Kidney epithelial cell (primary cell): ENCODE results near the gene COMMD1. TPM values are rescaled to one million over a fixed set of nuclear protein-coding genes. Genes with fewer than 3 reads are reported as not detected.
"Not testable (repeated sequence)": the region's sequence is repeated elsewhere in the genome, so short reads cannot be mapped to it uniquely, and the experiment has no call there.

ENCODE experiments used
- DNase-seq: peaks from one replicate; pipeline ENCODE4 v3.0.0-alpha.2; 2010; ENCODE audit warnings: low read depth
- H3K27me3 ChIP-seq: 2 replicates; pipeline ENCODE4 v1.6.0; 2011; ENCODE audit warnings: low read length; ENCODE audit not compliant: control insufficient read depth, insufficient read depth
- H3K36me3 ChIP-seq: 2 replicates; pipeline ENCODE4 v1.5.1; 2011; ENCODE audit warnings: low read length; ENCODE audit not compliant: control insufficient read depth, insufficient read depth
- H3K4me3 ChIP-seq: 2 replicates; pipeline ENCODE4 v1.5.1; 2011; ENCODE audit warnings: low read depth, mild to moderate bottlenecking, control low read depth, low read length
- total RNA-seq: library from RNA; depleted of rRNA; stranded (reverse); fragments of >200 nt; gene quantifications from 2 replicates; pipeline ENCODE4 v1.2.3, GENCODE V29; 2015
- TF ChIP-seq, protein P1 (sequence below): IDR thresholded peaks from 2 replicates; pipeline ENCODE4 v1.5.1; 2011; ENCODE audit warnings: mild to moderate bottlenecking, moderate library complexity, low read length, control low read depth, inconsistent platforms; ENCODE audit not compliant: insufficient read depth, poor library complexity, severe bottlenecking

COMMD1 gene
- total RNA-seq, 1 donor from 2014 or later = 44.1 TPM

DNA sequence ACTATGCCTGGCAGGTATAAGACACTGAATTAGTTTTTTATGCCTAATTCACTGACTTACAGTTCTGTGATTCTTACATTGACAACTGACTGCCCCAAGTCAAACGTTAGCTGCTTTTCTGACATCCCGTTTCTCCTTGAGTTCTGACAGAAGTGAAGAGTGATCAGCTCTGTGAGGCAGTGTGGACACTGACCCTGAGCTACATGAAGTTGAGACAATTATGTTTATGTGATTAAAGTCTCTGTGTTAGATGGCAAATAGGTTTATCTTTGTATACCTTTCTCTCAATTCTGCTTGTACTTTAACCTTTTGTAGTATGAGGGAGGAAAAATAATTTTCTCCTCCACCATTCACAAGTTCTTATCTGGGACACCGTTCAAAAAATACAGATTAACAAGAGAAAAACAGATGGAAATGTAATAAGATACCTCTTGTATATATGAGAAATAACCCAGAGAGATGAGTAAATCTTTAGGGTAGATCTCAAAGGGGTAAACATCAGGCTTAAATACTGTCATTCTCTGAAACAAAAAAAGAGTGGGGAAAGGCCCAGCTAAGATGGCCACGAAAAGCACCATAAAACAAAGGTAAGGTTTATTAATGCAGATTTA is 205.0 kb downstream of the COMMD1 start:
- H3K4me3 ChIP-seq = no peak overlapping the region
- H3K27me3 ChIP-seq = no peaks in the 10 kb centered on the region
- H3K36me3 ChIP-seq = no peaks in the 10 kb centered on the region
- no peak for DNase-seq
- TF ChIP-seq, protein P1, sequence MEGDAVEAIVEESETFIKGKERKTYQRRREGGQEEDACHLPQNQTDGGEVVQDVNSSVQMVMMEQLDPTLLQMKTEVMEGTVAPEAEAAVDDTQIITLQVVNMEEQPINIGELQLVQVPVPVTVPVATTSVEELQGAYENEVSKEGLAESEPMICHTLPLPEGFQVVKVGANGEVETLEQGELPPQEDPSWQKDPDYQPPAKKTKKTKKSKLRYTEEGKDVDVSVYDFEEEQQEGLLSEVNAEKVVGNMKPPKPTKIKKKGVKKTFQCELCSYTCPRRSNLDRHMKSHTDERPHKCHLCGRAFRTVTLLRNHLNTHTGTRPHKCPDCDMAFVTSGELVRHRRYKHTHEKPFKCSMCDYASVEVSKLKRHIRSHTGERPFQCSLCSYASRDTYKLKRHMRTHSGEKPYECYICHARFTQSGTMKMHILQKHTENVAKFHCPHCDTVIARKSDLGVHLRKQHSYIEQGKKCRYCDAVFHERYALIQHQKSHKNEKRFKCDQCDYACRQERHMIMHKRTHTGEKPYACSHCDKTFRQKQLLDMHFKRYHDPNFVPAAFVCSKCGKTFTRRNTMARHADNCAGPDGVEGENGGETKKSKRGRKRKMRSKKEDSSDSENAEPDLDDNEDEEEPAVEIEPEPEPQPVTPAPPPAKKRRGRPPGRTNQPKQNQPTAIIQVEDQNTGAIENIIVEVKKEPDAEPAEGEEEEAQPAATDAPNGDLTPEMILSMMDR = no peak

DNA sequence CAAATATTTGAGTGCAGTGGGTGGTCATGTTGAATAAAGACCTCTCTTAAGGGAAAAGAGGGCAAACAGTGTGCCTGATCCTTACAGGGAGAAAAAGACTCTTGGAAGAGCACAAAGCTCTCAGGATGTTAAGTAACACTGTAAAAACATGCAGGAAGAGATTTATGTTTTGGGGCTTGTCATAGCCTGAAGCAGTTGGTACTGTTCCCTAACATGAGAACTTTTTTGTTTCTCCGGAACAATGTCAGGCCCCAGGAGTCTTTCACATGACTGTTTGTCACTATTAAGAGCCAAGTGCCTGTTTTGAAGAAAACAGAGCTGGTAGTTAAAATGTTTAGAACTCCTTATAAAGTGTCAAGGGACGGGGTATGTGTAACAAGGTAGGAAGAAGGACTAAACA is 206.7 kb downstream of the COMMD1 start:
- Histone ChIP-seq H3K4me3 (no peak overlapping the region), H3K36me3 (no peaks in the 10 kb centered on the region), H3K27me3 (no peaks in the 10 kb centered on the region)
- no peak for DNase-seq
- TF ChIP-seq, protein P1 = no peak

DNA sequence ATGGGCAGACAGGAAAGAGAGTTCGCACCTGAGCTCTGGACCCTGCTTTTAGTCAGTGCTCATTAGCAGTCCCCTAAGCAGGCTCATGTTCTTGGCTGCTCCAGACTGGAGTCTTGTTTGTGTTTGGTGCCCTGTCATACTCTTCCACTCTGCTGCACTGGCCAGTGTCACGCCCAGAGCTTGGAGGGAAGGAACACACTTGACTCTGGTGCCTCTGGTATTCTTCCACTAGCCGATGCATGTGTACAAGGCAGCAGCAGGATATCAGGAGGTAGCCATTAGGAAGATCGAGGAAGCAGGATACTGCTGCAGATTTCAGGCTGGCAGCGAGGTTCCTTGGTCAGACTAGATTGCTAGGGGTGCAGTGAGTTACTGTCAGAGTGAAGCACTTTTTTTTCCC is 209.1 kb downstream of the COMMD1 start:
- TF ChIP-seq, protein P1 = no peak
- DNase-seq = no peak
- no peaks in the 10 kb centered on the region for H3K36me3 ChIP-seq
- H3K27me3 ChIP-seq = no peaks in the 10 kb centered on the region
- H3K4me3 ChIP-seq = no peak overlapping the region

DNA sequence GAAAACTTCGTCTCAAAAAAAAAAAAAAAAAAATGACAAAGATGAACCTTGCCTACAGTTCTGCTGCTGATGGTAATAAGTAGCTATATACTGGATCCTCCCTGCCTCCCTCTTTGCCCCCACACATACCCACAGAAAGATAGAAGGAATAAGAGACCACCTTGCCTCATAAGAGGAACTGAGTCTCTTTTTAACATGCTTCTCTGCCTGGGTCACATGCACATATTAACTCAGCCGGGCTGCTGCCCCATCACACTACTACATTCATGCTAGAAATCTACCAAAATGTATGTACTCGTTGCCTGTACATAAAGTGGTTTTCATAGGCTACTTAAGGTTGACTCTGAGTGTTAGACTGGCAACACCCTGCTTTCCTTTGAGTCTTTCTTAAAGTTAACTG is 211.5 kb downstream of the COMMD1 start:
- no peak for DNase-seq
- Histone ChIP-seq H3K4me3 (no peak overlapping the region), H3K36me3 (no peaks in the 10 kb centered on the region), H3K27me3 (no peaks in the 10 kb centered on the region)
- TF ChIP-seq, protein P1 = no peak

DNA sequence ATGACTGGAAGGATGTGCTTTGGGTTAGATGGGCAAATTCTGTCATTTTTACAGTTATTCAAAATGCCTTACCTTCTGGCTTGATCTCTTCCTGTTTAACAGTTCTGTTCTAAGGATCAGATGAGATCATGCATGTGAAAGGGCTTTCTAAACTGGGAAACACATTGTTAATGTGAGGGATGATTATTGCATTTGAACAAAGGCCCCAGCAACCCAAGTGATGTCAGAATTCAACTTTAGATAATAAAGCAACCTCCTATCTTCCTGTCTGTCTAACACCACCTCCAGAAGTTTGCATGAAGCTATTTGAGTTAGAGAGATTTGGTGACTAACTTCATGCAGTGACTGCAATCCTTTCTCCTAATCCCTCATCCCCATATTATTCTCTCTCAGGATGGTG is 212.7 kb downstream of the COMMD1 start:
- Histone ChIP-seq H3K4me3 (no peak overlapping the region), H3K36me3 (no peaks in the 10 kb centered on the region), H3K27me3 (no peaks in the 10 kb centered on the region)
- TF ChIP-seq, protein P1 = no peak
- no peak for DNase-seq

DNA sequence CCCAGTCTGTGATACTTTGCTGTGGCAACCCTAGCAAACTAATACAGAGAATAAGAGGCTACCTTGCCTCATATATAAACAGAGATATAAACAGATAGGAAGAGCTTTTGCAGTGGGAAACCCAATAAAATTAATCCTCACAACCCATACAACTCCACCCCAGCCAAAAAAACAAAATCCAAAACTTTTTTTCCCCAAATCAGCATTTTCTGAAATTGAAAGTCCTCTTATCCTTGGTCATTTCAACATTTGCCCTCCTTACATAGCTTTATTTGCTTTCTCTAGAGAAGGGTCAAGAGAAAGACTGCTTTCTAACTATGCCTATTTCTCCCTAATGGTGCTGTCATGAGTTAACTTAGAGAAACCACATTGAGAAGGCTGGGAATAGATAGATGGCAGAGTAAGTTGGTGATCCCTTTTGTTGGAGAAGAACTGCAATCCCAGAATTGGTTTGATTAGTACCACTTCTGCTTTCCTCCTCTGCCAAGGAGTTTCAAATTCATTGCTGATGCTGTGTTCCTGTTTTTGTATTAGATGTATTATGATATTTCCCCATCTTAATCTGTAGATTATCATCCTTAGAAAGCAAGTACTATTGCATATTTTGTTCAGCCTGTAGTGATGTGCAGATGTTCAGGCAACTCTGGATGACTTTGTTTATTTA is 214.0 kb downstream of the COMMD1 start:
- Histone ChIP-seq H3K4me3 (no peak overlapping the region), H3K27me3 (no peaks in the 10 kb centered on the region), H3K36me3 (no peaks in the 10 kb centered on the region)
- DNase-seq = no peak
- TF ChIP-seq, protein P1 = no peak

DNA sequence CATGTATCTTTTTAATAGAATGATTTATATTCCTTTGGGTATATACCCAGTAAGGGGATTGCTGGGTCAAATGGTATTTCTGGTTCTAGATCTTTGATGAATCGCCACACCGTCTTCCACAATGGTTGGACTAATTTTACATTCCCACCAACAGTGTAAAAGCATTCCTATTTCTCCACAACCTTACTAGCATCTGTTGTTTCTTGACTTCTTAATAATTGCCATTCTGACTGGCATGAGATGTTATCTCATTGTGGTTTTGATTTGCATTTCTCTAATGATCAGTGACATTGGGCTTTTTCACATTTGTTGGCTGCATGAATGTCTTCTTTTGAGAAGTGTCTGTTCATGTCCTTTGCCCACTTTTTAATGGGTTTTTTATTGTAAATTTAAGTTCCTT is 220.8 kb downstream of the COMMD1 start:
- DNase-seq, H3K36me3 ChIP-seq, H3K27me3 ChIP-seq, H3K4me3 ChIP-seq: not testable (repeated sequence)
